AG10803 (cell line): ENCODE results near the gene CSTB.

Experiments
- DNase-seq: peaks from one replicate; pipeline ENCODE4 v3.0.0; 2010; ENCODE audit warnings: low read depth
- H3K4me3 ChIP-seq: 2 replicates; pipeline ENCODE4 v1.5.1; 2011; ENCODE audit warnings: mild to moderate bottlenecking, low read length, control low read depth
- CTCF ChIP-seq: conservative IDR thresholded peaks from 2 replicates; pipeline ENCODE4 v1.5.1; 2011; ENCODE audit warnings: mild to moderate bottlenecking, low read length, control low read depth, inconsistent platforms

Gene CSTB

GRCh38 chr21:43818685-43819084 is 42.6 kb upstream of the CSTB start:
- no peak for DNase-seq
- TF ChIP-seq CTCF: no peak
- no peak overlapping the region for H3K4me3 ChIP-seq

- no peak for DNase-seq
- TF ChIP-seq CTCF: no peak
- no peak overlapping the region for H3K4me3 ChIP-seq
Observed at GRCh38 chr21:43817157-43818086, 41.3 kb upstream of the CSTB start.

GRCh38 chr21:43816611-43817071 is 40.5 kb upstream of the CSTB start:
- H3K4me3 ChIP-seq: no peak overlapping the region
- no peak for TF ChIP-seq CTCF
- DNase-seq: no peak

GRCh38 chr21:43815991-43816390 is 39.9 kb upstream of the CSTB start:
- no peak for TF ChIP-seq CTCF
- H3K4me3 ChIP-seq: no peak overlapping the region
- DNase-seq: no peak

GRCh38 chr21:43815107-43815613 is 39.1 kb upstream of the CSTB start:
- DNase-seq: no peak
- no peak for TF ChIP-seq CTCF
- no peak overlapping the region for H3K4me3 ChIP-seq

GRCh38 chr21:43814215-43815106 is 38.4 kb upstream of the CSTB start:
- peak; percentile 32 for DNase-seq
- no peak overlapping the region for H3K4me3 ChIP-seq
- TF ChIP-seq CTCF: no peak
